GM21390 (cell line): ENCODE results near the gene TLN1.

Source experiments
- ATAC-seq: cut with Tn5 transposase; IDR thresholded peaks from one replicate; pipeline ENCODE4 v1.9.1; 2021; ENCODE audit not compliant: unreplicated experiment

TLN1 gene

GRCh38 chr9:35650341-35651158 lies 81.4 kb downstream of the TLN1 start, which contains the start of gene SIT1:
Gene SIT1 (minus strand): TSS chr9:35650931. CDS start chr9:35650853, 78 bp downstream.
- no peak for ATAC-seq

GRCh38 chr9:35649431-35650340 lies 82.3 kb downstream of the TLN1 start:
- no peak for ATAC-seq
